DMS114 treated with DMSO at 0.1 percent for 48 hours (cell line): ENCODE results near the gene HMCES.

Experiments
- DNase-seq: peaks from one replicate; lab custom pipeline; 2025; ENCODE audit not compliant: unreplicated experiment; lab: John Stamatoyannopoulos, UW

HMCES gene

DNA sequence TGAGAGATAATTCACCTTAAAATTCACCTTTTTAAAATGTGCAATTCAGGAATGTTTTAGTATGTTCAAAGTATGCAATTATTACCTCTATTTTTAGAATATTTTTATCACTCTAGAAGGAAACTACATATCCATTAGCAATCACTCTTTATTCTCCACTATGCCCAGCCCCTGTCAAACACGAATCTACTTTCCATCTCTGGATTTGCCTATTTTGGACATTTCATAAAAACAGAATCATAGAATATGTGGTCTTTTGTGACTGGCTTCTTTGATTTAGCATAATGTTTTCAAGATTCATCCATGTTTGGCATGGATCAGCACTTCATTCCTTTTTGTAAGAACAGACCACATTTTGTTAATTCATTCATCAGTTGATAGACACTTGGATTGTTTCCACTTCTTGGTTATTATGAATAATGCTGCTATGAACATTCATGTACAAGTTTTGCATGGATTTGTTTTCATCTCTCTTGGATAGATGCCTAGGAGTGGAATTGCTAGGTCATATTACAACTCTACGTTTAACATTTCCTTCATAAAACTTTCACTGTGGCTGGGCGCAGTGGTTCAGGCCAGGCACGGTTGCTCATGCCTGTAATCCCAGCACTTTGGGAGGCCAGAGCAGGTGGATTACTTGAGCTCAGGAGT lies 12.7 kb downstream of the HMCES start:
- no peak for DNase-seq

- no peak for DNase-seq
Measured at GRCh38 chr3:129295286-129295685, 16.6 kb downstream of the HMCES start.

- DNase-seq = no peak
Measured at GRCh38 chr3:129304146-129304961, 25.7 kb downstream of the HMCES start.

DNA sequence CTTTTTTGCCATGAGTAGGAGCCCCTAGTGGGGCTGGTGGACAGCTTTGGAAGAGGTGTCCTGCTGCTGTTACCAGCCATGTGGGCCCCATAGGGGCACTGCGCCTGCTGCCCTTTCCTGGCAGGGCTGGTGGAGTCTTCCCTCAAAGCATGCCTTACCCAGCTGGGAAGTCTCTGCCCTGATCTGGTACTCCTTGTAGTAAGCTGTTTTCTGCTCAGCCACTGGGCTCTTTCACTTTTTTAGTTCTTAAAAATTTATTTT lies 26.2 kb downstream of the HMCES start:
- no peak for DNase-seq

- no peak for DNase-seq
Measured at GRCh38 chr3:129305592-129306091, 27.0 kb downstream of the HMCES start.

GRCh38 chr3:129308636-129309035 lies 30.0 kb downstream of the HMCES start:
- no peak for DNase-seq

- DNase-seq = no peak
Measured at GRCh38 chr3:129310111-129311011, 31.7 kb downstream of the HMCES start.

DNA sequence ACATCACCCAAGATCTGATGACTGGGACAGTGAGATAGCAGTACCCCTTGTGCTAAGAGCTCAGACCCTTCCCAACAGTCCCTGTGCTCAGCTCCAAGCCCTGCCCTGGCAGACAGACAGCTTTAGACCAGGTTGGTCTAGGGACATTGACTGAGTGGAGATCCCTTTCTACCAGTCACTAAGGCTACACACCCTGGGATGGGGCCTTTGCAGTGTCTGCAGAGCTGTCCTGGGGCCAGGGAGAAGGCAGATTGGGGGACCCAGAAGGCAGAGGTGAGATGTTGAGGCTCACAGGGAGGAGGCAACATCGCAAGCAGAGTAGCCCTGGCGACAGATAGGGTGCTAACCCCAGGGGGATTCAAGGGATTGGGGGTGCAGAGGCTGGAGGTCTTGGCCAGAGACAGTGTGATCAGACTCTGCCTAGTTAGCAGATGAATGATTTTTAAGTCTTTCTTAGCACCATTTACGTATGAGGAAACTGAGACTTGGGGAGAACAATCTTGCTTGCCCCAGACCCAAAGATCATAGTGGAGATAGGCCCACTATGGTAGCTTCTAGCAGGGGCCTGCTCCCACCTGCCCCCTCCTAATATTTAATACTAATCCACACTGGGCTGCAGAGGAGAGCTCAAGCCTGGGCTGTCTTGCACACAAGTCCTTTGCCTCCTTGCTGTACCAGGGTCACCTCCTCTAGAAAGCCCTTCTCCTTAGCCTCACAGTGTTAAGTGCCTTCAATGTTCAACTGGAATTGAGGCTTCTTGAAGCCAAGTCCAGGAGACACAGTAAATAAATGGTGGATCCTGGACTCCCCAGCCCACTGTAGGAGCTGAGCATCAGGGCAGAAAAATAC lies 32.6 kb downstream of the HMCES start:
- DNase-seq = no peak

GRCh38 chr3:129312021-129312639 lies 33.5 kb downstream of the HMCES start:
- no peak for DNase-seq

- DNase-seq = no peak
Measured at GRCh38 chr3:129312671-129313414, 34.2 kb downstream of the HMCES start.

GRCh38 chr3:129313415-129313664 lies 34.7 kb downstream of the HMCES start:
- no peak for DNase-seq

DNA sequence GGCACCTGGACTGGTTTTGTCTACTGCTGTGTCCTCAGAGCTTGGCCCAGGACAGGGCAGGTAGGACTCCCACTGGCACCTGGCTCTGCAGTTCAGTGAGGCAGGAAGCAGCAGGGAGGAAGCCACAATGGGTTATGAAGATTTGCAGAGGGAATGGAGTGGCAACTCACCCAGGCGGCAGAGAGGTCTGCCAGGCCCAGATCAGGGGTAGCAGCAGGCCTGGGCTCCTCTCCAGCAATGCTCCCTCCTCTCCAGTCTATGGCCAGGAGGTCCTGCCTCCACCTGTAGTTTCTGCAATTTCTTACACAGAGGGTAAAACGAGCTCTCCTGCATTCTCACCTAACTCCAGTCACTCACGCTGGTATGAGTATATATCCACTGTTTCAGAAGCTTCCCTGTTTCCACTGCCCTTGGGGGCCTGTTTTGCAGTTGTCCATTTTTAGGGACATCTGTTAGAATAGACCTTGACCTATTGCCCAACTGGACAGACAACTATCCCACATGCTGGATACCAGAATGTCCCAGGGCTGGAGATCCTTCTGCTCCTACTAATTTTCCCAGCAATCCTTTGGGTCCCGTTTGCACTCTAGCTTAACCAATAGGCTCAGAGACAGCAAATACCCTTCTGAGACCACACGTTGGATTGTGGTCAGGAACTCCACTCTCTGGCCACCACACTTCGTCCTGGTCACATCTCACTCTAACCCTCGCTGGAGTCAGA lies 35.2 kb downstream of the HMCES start:
- DNase-seq = peak; percentile 16

- DNase-seq = peak; percentile 65
Measured at GRCh38 chr3:129314386-129315222, 35.9 kb downstream of the HMCES start.

- no peak for DNase-seq
Measured at GRCh38 chr3:129315223-129315997, 36.7 kb downstream of the HMCES start.

- no peak for DNase-seq
Measured at GRCh38 chr3:129315998-129316247, 37.3 kb downstream of the HMCES start.

GRCh38 chr3:129316248-129317013 lies 37.8 kb downstream of the HMCES start:
- DNase-seq = peak; percentile 42
